DMS153 treated with DMSO at 0.1 percent for 48 hours (cell line): ENCODE measurements around the gene SLC22A14.

Experiments used
- DNase-seq: peaks from one replicate; lab custom pipeline; 2025; ENCODE audit not compliant: unreplicated experiment; lab: John Stamatoyannopoulos, UW

Gene SLC22A14

GRCh38 chr3:38337703-38338102 is 55.6 kb downstream of the SLC22A14 start:
- no peak for DNase-seq

- no peak for DNase-seq
Measured at GRCh38 chr3:38343797-38344594, 61.9 kb downstream of the SLC22A14 start.

GRCh38 chr3:38345879-38346586 is 63.9 kb downstream of the SLC22A14 start:
- DNase-seq = no peak

- DNase-seq = peak; percentile 6
Measured at GRCh38 chr3:38346587-38347410, 64.7 kb downstream of the SLC22A14 start, which contains the start of gene XYLB. Gene XYLB, plus strand, starts transcription at chr3:38346785. Its CDS starts 84 bp downstream, at chr3:38346869.

GRCh38 chr3:38347421-38348200 is 65.5 kb downstream of the SLC22A14 start:
- no peak for DNase-seq

GRCh38 chr3:38348903-38349302 is 66.8 kb downstream of the SLC22A14 start:
- no peak for DNase-seq

GRCh38 chr3:38349684-38350359 is 67.7 kb downstream of the SLC22A14 start:
- DNase-seq = no peak

GRCh38 chr3:38353151-38353550 is 71.1 kb downstream of the SLC22A14 start:
- DNase-seq = no peak

GRCh38 chr3:38354588-38355330 is 72.7 kb downstream of the SLC22A14 start:
- DNase-seq = no peak

- no peak for DNase-seq
Measured at GRCh38 chr3:38359038-38359437, 76.9 kb downstream of the SLC22A14 start.

- no peak for DNase-seq
Measured at GRCh38 chr3:38360345-38360744, 78.3 kb downstream of the SLC22A14 start.

GRCh38 chr3:38361496-38361895 is 79.4 kb downstream of the SLC22A14 start:
- no peak for DNase-seq

- no peak for DNase-seq
Measured at GRCh38 chr3:38362825-38363224, 80.7 kb downstream of the SLC22A14 start.

- DNase-seq = no peak
Measured at GRCh38 chr3:38364721-38365400, 82.8 kb downstream of the SLC22A14 start.

GRCh38 chr3:38365469-38366062 is 83.5 kb downstream of the SLC22A14 start:
- DNase-seq = no peak

- DNase-seq = no peak
Measured at GRCh38 chr3:38366082-38366481, 84.0 kb downstream of the SLC22A14 start.

- DNase-seq = no peak
Measured at GRCh38 chr3:38367779-38368178, 85.7 kb downstream of the SLC22A14 start.
